ENCODE data around the gene PTPRM. TPM values are rescaled to one million over a fixed set of nuclear protein-coding genes. Genes with fewer than 3 reads are reported as not detected.

PTPRM gene
- total RNA-seq, 1 donor from 2014 or later, result 42.1 TPM

GRCh38 chr18:7568426-7568825 is 1.3 kb downstream of the PTPRM start:
- peak; percentile 24 for TF ChIP-seq CTCF (IDR thresholded peaks at IDR 0.05; ENCODE audit: insufficient read depth, low read length, severe bottlenecking)
- FAIRE-seq, result no peak
- DNase-seq (ENCODE audit: low read depth), result no peak
- Histone ChIP-seq H3K36me3 (ENCODE audit: control insufficient read depth, insufficient read depth, low read length) (no peaks in the 10 kb centered on the region), H3K27me3 (ENCODE audit: control insufficient read depth, insufficient read depth, low read length) (no peaks in the 10 kb centered on the region), H3K4me3 (ENCODE audit: low read depth, low read length) (peak overlapping the region; percentile 64)

- TF ChIP-seq CTCF (IDR thresholded peaks at IDR 0.05; ENCODE audit: insufficient read depth, low read length, severe bottlenecking), result no peak
- no peak for DNase-seq (ENCODE audit: low read depth)
- H3K27me3 ChIP-seq (ENCODE audit: control insufficient read depth, insufficient read depth, low read length), result no peaks in the 10 kb centered on the region
- FAIRE-seq, result no peak
- H3K36me3 ChIP-seq (ENCODE audit: control insufficient read depth, insufficient read depth, low read length), result no peaks in the 10 kb centered on the region
- H3K4me3 ChIP-seq (ENCODE audit: low read depth, low read length), result no peak overlapping the region
These were observed 4.5 kb downstream of the PTPRM start for GRCh38 chr18:7571626-7572025.

GRCh38 chr18:7572822-7573221 is 5.7 kb downstream of the PTPRM start:
- no peak for FAIRE-seq
- TF ChIP-seq CTCF (IDR thresholded peaks at IDR 0.05; ENCODE audit: insufficient read depth, low read length, severe bottlenecking), result no peak
- DNase-seq (ENCODE audit: low read depth), result no peak
- H3K27me3 ChIP-seq (ENCODE audit: control insufficient read depth, insufficient read depth, low read length), result no peaks in the 10 kb centered on the region
- H3K36me3 ChIP-seq (ENCODE audit: control insufficient read depth, insufficient read depth, low read length), result no peaks in the 10 kb centered on the region
- H3K4me3 ChIP-seq (ENCODE audit: low read depth, low read length), result no peak overlapping the region

GRCh38 chr18:7575465-7576028 is 8.4 kb downstream of the PTPRM start:
- no peak for TF ChIP-seq CTCF (IDR thresholded peaks at IDR 0.05; ENCODE audit: insufficient read depth, low read length, severe bottlenecking)
- H3K4me3 ChIP-seq (ENCODE audit: low read depth, low read length), result no peak overlapping the region
- FAIRE-seq (no peak), DNase-seq (ENCODE audit: low read depth) (peak; percentile 79)
- no peaks in the 10 kb centered on the region for H3K27me3 ChIP-seq (ENCODE audit: control insufficient read depth, insufficient read depth, low read length)
- no peaks in the 10 kb centered on the region for H3K36me3 ChIP-seq (ENCODE audit: control insufficient read depth, insufficient read depth, low read length)

- DNase-seq (ENCODE audit: low read depth) (no peak), FAIRE-seq (no peak)
- H3K27me3 ChIP-seq (ENCODE audit: control insufficient read depth, insufficient read depth, low read length), result no peaks in the 10 kb centered on the region
- no peak overlapping the region for H3K4me3 ChIP-seq (ENCODE audit: low read depth, low read length)
- no peak for TF ChIP-seq CTCF (IDR thresholded peaks at IDR 0.05; ENCODE audit: insufficient read depth, low read length, severe bottlenecking)
- H3K36me3 ChIP-seq (ENCODE audit: control insufficient read depth, insufficient read depth, low read length), result no peaks in the 10 kb centered on the region
These were observed 9.0 kb downstream of the PTPRM start for GRCh38 chr18:7576077-7576476.

GRCh38 chr18:7576685-7577084 is 9.6 kb downstream of the PTPRM start:
- TF ChIP-seq CTCF (IDR thresholded peaks at IDR 0.05; ENCODE audit: insufficient read depth, low read length, severe bottlenecking), result no peak
- DNase-seq (ENCODE audit: low read depth) (peak; percentile 80), FAIRE-seq (no peak)
- Histone ChIP-seq H3K27me3 (ENCODE audit: control insufficient read depth, insufficient read depth, low read length) (no peaks in the 10 kb centered on the region), H3K36me3 (ENCODE audit: control insufficient read depth, insufficient read depth, low read length) (no peaks in the 10 kb centered on the region), H3K4me3 (ENCODE audit: low read depth, low read length) (no peak overlapping the region)

Data from bronchial epithelial cell (primary cell).